ENCODE results near the gene IPO7. TPM values are rescaled to one million over a fixed set of nuclear protein-coding genes. Genes with fewer than 3 reads are reported as not detected.
A peak's percentile ranks its signal among the peaks of the same experiment; 100 is the strongest.

Gene IPO7
- total RNA-seq, 1 experiment from 2014 or later, result 170 TPM

DNA sequence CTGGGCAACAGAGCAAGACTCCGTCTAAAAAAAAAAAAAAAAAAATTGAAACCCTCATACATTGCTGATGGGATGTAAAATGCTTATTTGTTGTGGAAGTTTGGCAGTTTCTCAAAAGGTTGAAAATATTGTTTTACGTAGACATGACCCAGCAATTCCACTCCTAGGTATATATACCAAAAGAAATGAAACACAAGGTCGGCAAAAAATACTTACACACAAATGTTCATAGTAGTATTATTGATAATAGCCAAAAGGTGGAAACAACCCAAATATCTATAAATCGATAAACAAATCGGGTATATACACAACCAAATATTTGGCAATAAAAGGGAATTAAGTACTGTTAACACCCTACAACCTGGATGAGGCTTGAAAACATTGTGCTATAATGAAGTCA lies 71.3 kb downstream of the IPO7 start:
- H3K4me3 Mint-ChIP-seq (ENCODE audit: low read depth, unreplicated experiment), result no peak overlapping the region
- no TSS peak for BruUV-seq (replicated peaks)
- TF ChIP-seq, protein P1, sequence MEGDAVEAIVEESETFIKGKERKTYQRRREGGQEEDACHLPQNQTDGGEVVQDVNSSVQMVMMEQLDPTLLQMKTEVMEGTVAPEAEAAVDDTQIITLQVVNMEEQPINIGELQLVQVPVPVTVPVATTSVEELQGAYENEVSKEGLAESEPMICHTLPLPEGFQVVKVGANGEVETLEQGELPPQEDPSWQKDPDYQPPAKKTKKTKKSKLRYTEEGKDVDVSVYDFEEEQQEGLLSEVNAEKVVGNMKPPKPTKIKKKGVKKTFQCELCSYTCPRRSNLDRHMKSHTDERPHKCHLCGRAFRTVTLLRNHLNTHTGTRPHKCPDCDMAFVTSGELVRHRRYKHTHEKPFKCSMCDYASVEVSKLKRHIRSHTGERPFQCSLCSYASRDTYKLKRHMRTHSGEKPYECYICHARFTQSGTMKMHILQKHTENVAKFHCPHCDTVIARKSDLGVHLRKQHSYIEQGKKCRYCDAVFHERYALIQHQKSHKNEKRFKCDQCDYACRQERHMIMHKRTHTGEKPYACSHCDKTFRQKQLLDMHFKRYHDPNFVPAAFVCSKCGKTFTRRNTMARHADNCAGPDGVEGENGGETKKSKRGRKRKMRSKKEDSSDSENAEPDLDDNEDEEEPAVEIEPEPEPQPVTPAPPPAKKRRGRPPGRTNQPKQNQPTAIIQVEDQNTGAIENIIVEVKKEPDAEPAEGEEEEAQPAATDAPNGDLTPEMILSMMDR (IDR thresholded peaks at IDR 0.05; ENCODE audit: unreplicated experiment), result no peak
- no peaks in the 10 kb centered on the region for H3K27me3 Mint-ChIP-seq (ENCODE audit: unreplicated experiment)
- no peaks in the 10 kb centered on the region for H3K4me1 Mint-ChIP-seq (ENCODE audit: low read depth, unreplicated experiment)
- no peaks in the 10 kb centered on the region for H3K9me3 Mint-ChIP-seq (ENCODE audit: low read depth, unreplicated experiment)
- peaks cover 35% of the 10 kb centered on the region for H3K36me3 Mint-ChIP-seq (ENCODE audit: insufficient read depth, unreplicated experiment)
- DNase-seq, result no peak
- H3K27ac Mint-ChIP-seq (ENCODE audit: unreplicated experiment), result peak overlapping the region; percentile 35
- intact Hi-C loops (cut with micrococcal nuclease; ENCODE audit: unreplicated experiment), result no loop called here
- CTCF ChIA-PET, result no interaction called here

GRCh38 chr11:9459667-9460321 lies 75.3 kb downstream of the IPO7 start:
- peak overlapping the region; percentile 98 for H3K4me3 Mint-ChIP-seq (ENCODE audit: low read depth, unreplicated experiment)
- H3K36me3 Mint-ChIP-seq (ENCODE audit: insufficient read depth, unreplicated experiment), result peaks cover 44% of the 10 kb centered on the region
- DNase-seq, result peak; percentile 15
- intact Hi-C loops (cut with micrococcal nuclease; ENCODE audit: unreplicated experiment), result loop anchor here (2.0 to 5.0 kb wide), 2 partner anchors 53 to 111 kb away; no protein-coding TSS in a partner anchor
- TSS peak; percentile 92 for BruUV-seq (replicated peaks)
- CTCF ChIA-PET, result interaction anchor here (0.5 to 1.8 kb wide), 7 partner anchors 9 to 218 kb away, joined by 3 to 6 read pairs (median 4); no protein-coding TSS in a partner anchor
- H3K27me3 Mint-ChIP-seq (ENCODE audit: unreplicated experiment), result no peaks in the 10 kb centered on the region
- peak overlapping the region; percentile 100 for H3K27ac Mint-ChIP-seq (ENCODE audit: unreplicated experiment)
- TF ChIP-seq, protein P1 (IDR thresholded peaks at IDR 0.05; ENCODE audit: unreplicated experiment), result no peak
- peaks cover 13% of the 10 kb centered on the region for H3K4me1 Mint-ChIP-seq (ENCODE audit: low read depth, unreplicated experiment)
- H3K9me3 Mint-ChIP-seq (ENCODE audit: low read depth, unreplicated experiment), result no peaks in the 10 kb centered on the region

GRCh38 chr11:9460322-9461062 lies 76.0 kb downstream of the IPO7 start, which contains the start of gene ZNF143:
Gene ZNF143, plus strand, starts transcription at chr11:9461012. Its CDS starts 10,297 bp downstream, at chr11:9471309.
- DNase-seq, result peak; percentile 99
- H3K4me1 Mint-ChIP-seq (ENCODE audit: low read depth, unreplicated experiment), result peaks cover 13% of the 10 kb centered on the region
- peak within 1 kb of the TSS; percentile 100 for H3K27ac Mint-ChIP-seq (ENCODE audit: unreplicated experiment)
- CTCF ChIA-PET, result interaction anchor here (0.5 to 1.8 kb wide), 7 partner anchors 10 to 232 kb away, joined by 3 to 6 read pairs (median 4); no protein-coding TSS in a partner anchor
- no peaks in the 10 kb centered on the region for H3K9me3 Mint-ChIP-seq (ENCODE audit: low read depth, unreplicated experiment)
- intact Hi-C loops (cut with micrococcal nuclease; ENCODE audit: unreplicated experiment), result loop anchor here (2.0 to 5.0 kb wide), 2 partner anchors 52 to 110 kb away; no protein-coding TSS in a partner anchor
- no peaks in the 10 kb centered on the region for H3K27me3 Mint-ChIP-seq (ENCODE audit: unreplicated experiment)
- H3K4me3 Mint-ChIP-seq (ENCODE audit: low read depth, unreplicated experiment), result peak within 1 kb of the TSS; percentile 98
- H3K36me3 Mint-ChIP-seq (ENCODE audit: insufficient read depth, unreplicated experiment), result peaks cover 44% of the 10 kb centered on the region
- TF ChIP-seq, protein P1 (IDR thresholded peaks at IDR 0.05; ENCODE audit: unreplicated experiment), result no peak
- BruUV-seq (replicated peaks), result no TSS peak

GRCh38 chr11:9461063-9461759 lies 76.8 kb downstream of the IPO7 start:
- Mint-ChIP-seq H3K27ac (ENCODE audit: unreplicated experiment) (peak overlapping the region; percentile 100), H3K4me3 (ENCODE audit: low read depth, unreplicated experiment) (peak overlapping the region; percentile 98), H3K36me3 (ENCODE audit: insufficient read depth, unreplicated experiment) (peaks cover 44% of the 10 kb centered on the region), H3K4me1 (ENCODE audit: low read depth, unreplicated experiment) (peaks cover 13% of the 10 kb centered on the region), H3K27me3 (ENCODE audit: unreplicated experiment) (no peaks in the 10 kb centered on the region), H3K9me3 (ENCODE audit: low read depth, unreplicated experiment) (no peaks in the 10 kb centered on the region)
- TF ChIP-seq, protein P1 (IDR thresholded peaks at IDR 0.05; ENCODE audit: unreplicated experiment), result no peak
- BruUV-seq (replicated peaks), result no TSS peak
- intact Hi-C loops (cut with micrococcal nuclease; ENCODE audit: unreplicated experiment), result loop anchor here (2.0 to 5.0 kb wide), 2 partner anchors 51 to 110 kb away; no protein-coding TSS in a partner anchor
- DNase-seq, result peak; percentile 78
- CTCF ChIA-PET, result interaction anchor here (0.7 to 1.8 kb wide), 7 partner anchors 24 to 231 kb away, joined by 3 to 6 read pairs (median 4); no protein-coding TSS in a partner anchor

Measured in Calu3 (cell line).